ENCODE measurements around the gene ATP11C.

- TF ChIP-seq CTCF (IDR thresholded peaks at IDR 0.05 in 2 of 3, conservative IDR thresholded peaks at IDR 0.05 in 1 of 3; ENCODE audit: insufficient read depth in 2 of 3, low read depth in 1 of 3, low read length in 3 of 3) (no peak), ZNF609 (CRISPR knock-in tag; IDR thresholded peaks at IDR 0.05; ENCODE audit: borderline replicate concordance) (no peak), NR2C2 (CRISPR knock-in tag; IDR thresholded peaks at IDR 0.05) (no peak), NR2C2 (tag; IDR thresholded peaks at IDR 0.05) (no peak), HBP1 (CRISPR knock-in tag; IDR thresholded peaks at IDR 0.05) (no peak), SIN3B (IDR thresholded peaks at IDR 0.05; ENCODE audit: low read depth) (no peak), POLR2AphosphoS2 (IDR thresholded peaks at IDR 0.05; ENCODE audit: low read length) (no peak), TCF7 (IDR thresholded peaks at IDR 0.05; ENCODE audit: borderline replicate concordance) (no peak)
These were observed 208.2 kb downstream of the ATP11C start for GRCh38 chrX:139724626-139725025.

Data from K562 (cell line).